Sigmoid colon (tissue), 4 donors: Measurements from ENCODE around the gene NANOG.
"Not testable (repeated sequence)": the region's sequence is repeated elsewhere in the genome, so short reads cannot be mapped to it uniquely, and the experiment has no call there.

ENCODE experiments used
- POLR2AphosphoS5 ChIP-seq, 4 donors: sonication (generic); formaldehyde crosslinking; IDR thresholded peaks; one replicate each; pipeline ENCODE4 v1.6.1; 2017; ENCODE audit warnings: antibody characterized with exemption in 4 of 4
- TF ChIP-seq, protein P1 (sequence below), 4 experiments: fragments of 450-650 bp in 3 of 4; fragments of 200-600 bp in 1 of 4; IDR thresholded peaks; one replicate each; pipeline ENCODE4 v1.5.1; 2016 to 2019; ENCODE audit warnings: antibody characterized with exemption in 4 of 4, mild to moderate bottlenecking in 3 of 4, moderate library complexity in 2 of 4

- TF ChIP-seq, protein P1, sequence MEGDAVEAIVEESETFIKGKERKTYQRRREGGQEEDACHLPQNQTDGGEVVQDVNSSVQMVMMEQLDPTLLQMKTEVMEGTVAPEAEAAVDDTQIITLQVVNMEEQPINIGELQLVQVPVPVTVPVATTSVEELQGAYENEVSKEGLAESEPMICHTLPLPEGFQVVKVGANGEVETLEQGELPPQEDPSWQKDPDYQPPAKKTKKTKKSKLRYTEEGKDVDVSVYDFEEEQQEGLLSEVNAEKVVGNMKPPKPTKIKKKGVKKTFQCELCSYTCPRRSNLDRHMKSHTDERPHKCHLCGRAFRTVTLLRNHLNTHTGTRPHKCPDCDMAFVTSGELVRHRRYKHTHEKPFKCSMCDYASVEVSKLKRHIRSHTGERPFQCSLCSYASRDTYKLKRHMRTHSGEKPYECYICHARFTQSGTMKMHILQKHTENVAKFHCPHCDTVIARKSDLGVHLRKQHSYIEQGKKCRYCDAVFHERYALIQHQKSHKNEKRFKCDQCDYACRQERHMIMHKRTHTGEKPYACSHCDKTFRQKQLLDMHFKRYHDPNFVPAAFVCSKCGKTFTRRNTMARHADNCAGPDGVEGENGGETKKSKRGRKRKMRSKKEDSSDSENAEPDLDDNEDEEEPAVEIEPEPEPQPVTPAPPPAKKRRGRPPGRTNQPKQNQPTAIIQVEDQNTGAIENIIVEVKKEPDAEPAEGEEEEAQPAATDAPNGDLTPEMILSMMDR (IDR thresholded peaks at IDR 0.05), result not testable (repeated sequence)
- TF ChIP-seq POLR2AphosphoS5 (IDR thresholded peaks at IDR 0.05), result not testable (repeated sequence)
These were observed at the start of gene NANOG for GRCh38 chr12:7788884-7789528.
